Anterior cingulate cortex (tissue), 58 donors: Measurements from ENCODE around the gene RBM41.
A peak's percentile ranks its signal among the peaks of the same experiment; 100 is the strongest.
"Not testable (repeated sequence)": the region's sequence is repeated elsewhere in the genome, so short reads cannot be mapped to it uniquely, and the experiment has no call there.

Source experiments
- DNase-seq, 58 donors: peaks; one replicate each; lab custom pipeline; 2025; lab: John Stamatoyannopoulos, UW

Gene RBM41

GRCh38 chrX:107118322-107119147 is at the start of gene RBM41:
TSS of gene RBM41 (minus strand) at chrX:107118822. CDS start at chrX:107118773, 49 bp downstream.
- peak; percentile 8 to 81 (median 58) for DNase-seq

GRCh38 chrX:107168257-107168656 is 49.6 kb upstream of the RBM41 start:
- no peak for DNase-seq

- no peak for DNase-seq
Observed at GRCh38 chrX:107167163-107167921, 48.7 kb upstream of the RBM41 start.

- not testable (repeated sequence) for DNase-seq
Observed at GRCh38 chrX:107157618-107158017, 39.0 kb upstream of the RBM41 start.

- not testable (repeated sequence) for DNase-seq
Observed at GRCh38 chrX:107155621-107156430, 37.2 kb upstream of the RBM41 start.

GRCh38 chrX:107154787-107155620 is 36.4 kb upstream of the RBM41 start:
- DNase-seq = no peak

GRCh38 chrX:107153005-107153404 is 34.4 kb upstream of the RBM41 start:
- no peak for DNase-seq

GRCh38 chrX:107146670-107147069 is 28.0 kb upstream of the RBM41 start:
- DNase-seq = no peak

- DNase-seq = no peak
Observed at GRCh38 chrX:107135965-107136307, 17.3 kb upstream of the RBM41 start.

GRCh38 chrX:107135049-107135964 is 16.7 kb upstream of the RBM41 start:
- DNase-seq = no peak

- no peak for DNase-seq
Observed at GRCh38 chrX:107123750-107124149, 5.1 kb upstream of the RBM41 start.

GRCh38 chrX:107119283-107119682 is 661 bp upstream of the RBM41 start:
- DNase-seq = no peak

GRCh38 chrX:107117993-107118321 is 665 bp downstream of the RBM41 start:
- peak in 5 of 58 donors; percentile 1 to 47 (median 6) for DNase-seq

GRCh38 chrX:107107459-107107858 is 11.2 kb downstream of the RBM41 start:
- no peak for DNase-seq

GRCh38 chrX:107102980-107103379 is 15.6 kb downstream of the RBM41 start:
- DNase-seq = no peak

- DNase-seq = no peak
Observed at GRCh38 chrX:107076158-107076557, 42.5 kb downstream of the RBM41 start.

GRCh38 chrX:107057731-107058130 is 60.9 kb downstream of the RBM41 start:
- not testable (repeated sequence) for DNase-seq

- DNase-seq = no peak
Observed at GRCh38 chrX:107054978-107055377, 63.6 kb downstream of the RBM41 start.

GRCh38 chrX:107050195-107050709 is 68.4 kb downstream of the RBM41 start:
- no peak for DNase-seq
